Panc1 (cell line): ENCODE measurements around the gene ART5. TPM values are rescaled to one million over a fixed set of nuclear protein-coding genes. Genes with fewer than 3 reads are reported as not detected.

Experiments
- ATAC-seq: fragments of 200-7000 bp; cut with Tn5 transposase; 2 replicates; pipeline ENCODE4 v1.9.1; 2020; ENCODE audit warnings: mild to moderate bottlenecking, moderate library complexity
- BruUV-seq: library from RNA; stranded (reverse); fragments of 400-500 nt; replicated peaks from 2 replicates; lab custom pipeline; 2021; lab: Mats Ljungman, UMichigan
- CTCF ChIA-PET: fragments of 300-600 bp; sonication (Branson Sonifier 250); formaldehyde crosslinking; loops from one replicate; lab custom pipeline; 2022; ENCODE audit warnings: antibody characterized with exemption; lab: Charles Lee
- POLR2A ChIA-PET: fragments of 300-600 bp; sonication (Branson Sonifier 250); formaldehyde crosslinking; loops from one replicate; lab custom pipeline; 2022; ENCODE audit warnings: antibody characterized with exemption; lab: Charles Lee
- DNase-seq: peaks from one replicate; pipeline ENCODE4 v3.0.0-alpha.2; 2010; ENCODE audit warnings: low read depth, low spot score
- H3K27ac ChIP-seq: 2 replicates; pipeline ENCODE4 v1.5.1; 2011; ENCODE audit warnings: mild to moderate bottlenecking, low read length, inconsistent platforms
- H3K27me3 ChIP-seq: fragments of 200-500 bp; sonication (Bioruptor generic); 2 replicates; pipeline ENCODE4 v1.6.0; 2014; ENCODE audit warnings: low read length, inconsistent platforms; ENCODE audit not compliant: control insufficient read depth, insufficient read depth
- H3K36me3 ChIP-seq: fragments of 200-500 bp; sonication (Bioruptor generic); 2 replicates; pipeline ENCODE4 v1.5.1; 2014; ENCODE audit warnings: inconsistent platforms, mild to moderate bottlenecking, low read length, moderate library complexity; ENCODE audit not compliant: control insufficient read depth, insufficient read depth
- H3K4me1 ChIP-seq: 2 replicates; pipeline ENCODE4 v1.5.1; 2011; ENCODE audit warnings: inconsistent platforms, mild to moderate bottlenecking, low read length, moderate library complexity; ENCODE audit not compliant: control insufficient read depth, insufficient read depth
- H3K4me3 ChIP-seq, 2 experiments: 2 replicates each; pipeline ENCODE4 v1.5.1; 2011 to 2012; ENCODE audit warnings: low read depth in 2 of 2, low read length in 2 of 2, mild to moderate bottlenecking in 2 of 2, inconsistent platforms in 1 of 2, moderate library complexity in 1 of 2
- H3K9me3 ChIP-seq: fragments of 200-500 bp; sonication (Bioruptor generic); 2 replicates; pipeline ENCODE4 v1.5.1; 2014; ENCODE audit warnings: low read depth, mild to moderate bottlenecking, inconsistent platforms, low read length, moderate library complexity; ENCODE audit not compliant: control insufficient read depth, insufficient read depth
- POLR2AphosphoS5 ChIP-seq: IDR thresholded peaks from 2 replicates; pipeline ENCODE4 v1.6.1; 2012; ENCODE audit warnings: mild to moderate bottlenecking, low read depth, low read length, moderate library complexity
- REST ChIP-seq, 2 experiments: IDR thresholded peaks; 2 replicates each; pipeline ENCODE4 v1.6.1; 2011 to 2012; ENCODE audit warnings: low read depth in 2 of 2, control low read depth in 1 of 2, low read length in 1 of 2, mild to moderate bottlenecking in 1 of 2, moderate library complexity in 1 of 2; ENCODE audit not compliant: insufficient read depth in 1 of 2
- SIN3A ChIP-seq: IDR thresholded peaks from 2 replicates; pipeline ENCODE4 v1.6.1; 2012; ENCODE audit warnings: low read depth, mild to moderate bottlenecking, low read length, moderate library complexity, borderline replicate concordance; ENCODE audit not compliant: insufficient read depth
- TCF7L2 ChIP-seq: IDR thresholded peaks from 2 replicates; pipeline ENCODE4 v1.6.1; 2011; ENCODE audit warnings: mild to moderate bottlenecking, low read depth, low read length, inconsistent platforms
- in situ Hi-C: cut with HindIII; loops from 2 replicates; pipeline ENCODE4 v1.10.0; 2016; ENCODE audit warnings: low sequenced_read_pairs, low pct_unique_long_range_greater_than_20kb
- intact Hi-C: fragments of 100-400 bp; cut with micrococcal nuclease; formaldehyde crosslinking; loops from one replicate; pipeline ENCODE4 v1.10.0; 2022; ENCODE audit not compliant: unreplicated experiment
- total RNA-seq: library from RNA; stranded (reverse); gene quantifications from one replicate; pipeline ENCODE4 v1.2.1, GENCODE V29; 2021; ENCODE audit not compliant: unreplicated experiment
- TF ChIP-seq, protein P1 (sequence below): fragments of 450-650 bp; IDR thresholded peaks from 2 replicates; pipeline ENCODE4 v1.5.1; 2017; ENCODE audit warnings: mild to moderate bottlenecking

Gene ART5
- total RNA-seq, 1 experiment from 2014 or later: 12.8 TPM

DNA sequence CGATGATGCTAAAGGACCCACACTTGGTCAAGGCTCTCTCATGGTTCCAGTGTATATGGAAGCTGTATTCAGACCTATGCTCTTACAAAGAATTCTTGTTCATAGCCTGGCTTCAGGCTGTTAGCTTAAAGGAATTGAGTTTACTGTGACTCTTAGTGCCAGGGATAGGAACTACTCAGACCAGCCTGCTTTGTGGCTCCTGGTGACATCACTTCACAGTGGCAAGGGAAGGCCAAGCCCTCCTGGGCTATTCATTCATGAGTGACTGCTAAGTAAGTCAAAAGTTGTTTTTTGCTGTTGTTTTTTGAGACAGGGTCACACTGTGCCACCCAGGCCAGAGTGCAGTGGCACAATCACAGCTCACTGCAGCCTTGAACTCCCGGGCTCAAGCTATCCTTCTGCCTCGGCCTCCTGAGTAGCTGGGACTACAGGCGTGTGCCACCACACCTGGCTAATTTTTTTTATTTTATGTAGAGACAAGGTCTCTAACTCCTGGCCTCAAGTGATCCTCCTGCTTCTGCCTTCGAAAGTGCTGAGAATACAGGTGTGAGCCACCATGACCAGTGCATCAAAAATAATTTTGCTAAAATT, 9.6 kb downstream of the ART5 start:
- H3K36me3 ChIP-seq: no peaks in the 10 kb centered on the region
- H3K27ac ChIP-seq: no peak overlapping the region
- ChIA-PET CTCF (no interaction called here), POLR2A (no interaction called here)
- H3K4me1 ChIP-seq: no peaks in the 10 kb centered on the region
- H3K4me3 ChIP-seq: no peak overlapping the region
- in situ Hi-C loops (loop anchor here (5.0 kb wide), 1 partner anchor 50 kb away; no protein-coding TSS in a partner anchor), intact Hi-C loops (no loop called here)
- ATAC-seq (no peak), DNase-seq (no peak)
- H3K9me3 ChIP-seq: no peaks in the 10 kb centered on the region
- TF ChIP-seq SIN3A: no peak
- TF ChIP-seq POLR2AphosphoS5: no peak
- no peak for TF ChIP-seq TCF7L2
- TF ChIP-seq, protein P1, sequence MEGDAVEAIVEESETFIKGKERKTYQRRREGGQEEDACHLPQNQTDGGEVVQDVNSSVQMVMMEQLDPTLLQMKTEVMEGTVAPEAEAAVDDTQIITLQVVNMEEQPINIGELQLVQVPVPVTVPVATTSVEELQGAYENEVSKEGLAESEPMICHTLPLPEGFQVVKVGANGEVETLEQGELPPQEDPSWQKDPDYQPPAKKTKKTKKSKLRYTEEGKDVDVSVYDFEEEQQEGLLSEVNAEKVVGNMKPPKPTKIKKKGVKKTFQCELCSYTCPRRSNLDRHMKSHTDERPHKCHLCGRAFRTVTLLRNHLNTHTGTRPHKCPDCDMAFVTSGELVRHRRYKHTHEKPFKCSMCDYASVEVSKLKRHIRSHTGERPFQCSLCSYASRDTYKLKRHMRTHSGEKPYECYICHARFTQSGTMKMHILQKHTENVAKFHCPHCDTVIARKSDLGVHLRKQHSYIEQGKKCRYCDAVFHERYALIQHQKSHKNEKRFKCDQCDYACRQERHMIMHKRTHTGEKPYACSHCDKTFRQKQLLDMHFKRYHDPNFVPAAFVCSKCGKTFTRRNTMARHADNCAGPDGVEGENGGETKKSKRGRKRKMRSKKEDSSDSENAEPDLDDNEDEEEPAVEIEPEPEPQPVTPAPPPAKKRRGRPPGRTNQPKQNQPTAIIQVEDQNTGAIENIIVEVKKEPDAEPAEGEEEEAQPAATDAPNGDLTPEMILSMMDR: no peak
- TF ChIP-seq REST (IDR thresholded peaks at IDR 0.05; ENCODE audit: insufficient read depth in 1 of 2, low read depth in 2 of 2, low read length in 1 of 2): no peak
- no peaks in the 10 kb centered on the region for H3K27me3 ChIP-seq
- BruUV-seq: no TSS peak

GRCh38 chr11:3631331-3631730, 10.5 kb downstream of the ART5 start:
- no peak overlapping the region for H3K4me3 ChIP-seq
- ATAC-seq (no peak), DNase-seq (peak; percentile 12)
- in situ Hi-C loops: loop anchor here (5.0 kb wide), 1 partner anchor 51 kb away; no protein-coding TSS in a partner anchor
- TF ChIP-seq REST (IDR thresholded peaks at IDR 0.05; ENCODE audit: insufficient read depth in 1 of 2, low read depth in 2 of 2, low read length in 1 of 2) (no peak), POLR2AphosphoS5 (no peak), TCF7L2 (no peak)
- POLR2A ChIA-PET: no interaction called here
- H3K9me3 ChIP-seq: no peaks in the 10 kb centered on the region
- no peaks in the 10 kb centered on the region for H3K27me3 ChIP-seq
- CTCF ChIA-PET: no interaction called here
- H3K4me1 ChIP-seq: no peaks in the 10 kb centered on the region
- no peaks in the 10 kb centered on the region for H3K36me3 ChIP-seq
- intact Hi-C loops: no loop called here
- no TSS peak for BruUV-seq
- no peak overlapping the region for H3K27ac ChIP-seq
